K562 (cell line): Measurements from ENCODE around the gene CCL20.

Experiments used
- CEBPB ChIP-seq: fragments of 450-650 bp; IDR thresholded peaks from 2 replicates; pipeline ENCODE4 v1.6.1; 2016; ENCODE audit warnings: missing genetic modification characterization, missing compliant biosample characterization
- MYC ChIP-seq, 2 experiments: fragments of 250-450 bp in 1 of 2; sonication (Bioruptor Pico) in 1 of 2; IDR thresholded peaks; 2 replicates each; pipeline versions ENCODE4 v1.5.1 to v1.6.1; 2012 to 2021; ENCODE audit warnings: low read depth in 2 of 2, borderline replicate concordance in 1 of 2, improper control_type of control experiment in 1 of 2, low read length in 1 of 2, mild to moderate bottlenecking in 1 of 2, moderate library complexity in 1 of 2
- POLR2A ChIP-seq: fragments of 450-650 bp; conservative IDR thresholded peaks from 2 replicates; pipeline ENCODE4 v1.6.1; 2016
- POLR2AphosphoS5 ChIP-seq: IDR thresholded peaks from 2 replicates; pipeline ENCODE4 v1.6.1; 2011; ENCODE audit warnings: mild to moderate bottlenecking, low read depth, low read length, moderate library complexity; ENCODE audit not compliant: control insufficient read depth, insufficient read depth

GRCh38 chr2:227818675-227819397 lies 5.2 kb downstream of the CCL20 start:
- TF ChIP-seq POLR2A (no peak), CEBPB (tag) (no peak), MYC (IDR thresholded peaks at IDR 0.05; ENCODE audit: low read depth, low read length) (no peak), MYC (CRISPR knock-in tag; IDR thresholded peaks at IDR 0.05; ENCODE audit: borderline replicate concordance, low read depth) (no peak), POLR2AphosphoS5 (no peak)
